ENCODE measurements around the gene CNTNAP3.
"Not testable (repeated sequence)": the region's sequence is repeated elsewhere in the genome, so short reads cannot be mapped to it uniquely, and the experiment has no call there.

DNA sequence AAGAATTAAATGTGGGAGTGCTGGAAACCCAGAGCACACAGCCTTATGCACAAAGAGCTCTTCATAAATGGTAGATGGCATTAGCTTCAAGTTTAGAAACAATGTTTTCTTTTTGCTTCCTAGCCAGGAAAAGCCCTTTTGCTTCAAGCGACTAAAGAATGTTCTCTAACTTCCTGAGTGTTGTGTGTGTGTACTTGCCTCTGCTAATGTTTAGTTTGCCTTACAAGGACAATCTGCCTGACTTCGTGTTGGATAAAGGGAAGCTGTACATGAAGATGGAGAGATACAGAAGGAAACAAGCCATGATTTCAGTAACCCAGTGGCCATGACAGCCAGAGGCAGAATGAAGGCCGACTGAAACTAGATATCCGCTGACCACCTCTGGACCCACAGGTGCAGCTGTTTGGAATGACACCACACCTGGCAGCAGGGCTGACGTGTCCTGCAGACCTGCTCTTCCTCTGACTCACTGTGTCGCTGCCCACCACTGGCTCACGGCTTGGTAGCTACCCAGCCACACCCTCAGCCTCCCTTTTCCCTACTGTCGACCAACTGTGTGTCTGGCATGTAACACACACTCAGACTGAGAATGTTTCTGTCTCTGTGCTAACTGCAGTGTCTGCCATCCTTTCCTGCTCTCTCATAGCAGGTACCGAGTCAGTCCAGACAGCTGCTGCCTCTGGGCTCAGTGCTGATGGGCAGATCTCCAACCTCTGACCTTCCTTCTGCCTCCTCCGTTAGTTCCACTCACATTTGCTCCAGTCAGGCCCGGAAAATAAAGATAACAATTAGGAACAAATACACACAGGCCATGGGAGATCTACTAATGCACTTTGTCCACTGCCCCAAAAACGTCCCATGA, 55.6 kb downstream of the CNTNAP3 start:
- TF ChIP-seq, protein P1, sequence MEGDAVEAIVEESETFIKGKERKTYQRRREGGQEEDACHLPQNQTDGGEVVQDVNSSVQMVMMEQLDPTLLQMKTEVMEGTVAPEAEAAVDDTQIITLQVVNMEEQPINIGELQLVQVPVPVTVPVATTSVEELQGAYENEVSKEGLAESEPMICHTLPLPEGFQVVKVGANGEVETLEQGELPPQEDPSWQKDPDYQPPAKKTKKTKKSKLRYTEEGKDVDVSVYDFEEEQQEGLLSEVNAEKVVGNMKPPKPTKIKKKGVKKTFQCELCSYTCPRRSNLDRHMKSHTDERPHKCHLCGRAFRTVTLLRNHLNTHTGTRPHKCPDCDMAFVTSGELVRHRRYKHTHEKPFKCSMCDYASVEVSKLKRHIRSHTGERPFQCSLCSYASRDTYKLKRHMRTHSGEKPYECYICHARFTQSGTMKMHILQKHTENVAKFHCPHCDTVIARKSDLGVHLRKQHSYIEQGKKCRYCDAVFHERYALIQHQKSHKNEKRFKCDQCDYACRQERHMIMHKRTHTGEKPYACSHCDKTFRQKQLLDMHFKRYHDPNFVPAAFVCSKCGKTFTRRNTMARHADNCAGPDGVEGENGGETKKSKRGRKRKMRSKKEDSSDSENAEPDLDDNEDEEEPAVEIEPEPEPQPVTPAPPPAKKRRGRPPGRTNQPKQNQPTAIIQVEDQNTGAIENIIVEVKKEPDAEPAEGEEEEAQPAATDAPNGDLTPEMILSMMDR (IDR thresholded peaks at IDR 0.05), result not testable (repeated sequence)
- TF ChIP-seq POLR2A (IDR thresholded peaks at IDR 0.05), result not testable (repeated sequence)
